PC-3 (cell line): Measurements from ENCODE around the gene RBBP8NL. TPM values are rescaled to one million over a fixed set of nuclear protein-coding genes. Genes with fewer than 3 reads are reported as not detected.

ENCODE experiments used
- ATAC-seq: fragments of 200-7000 bp; cut with Tn5 transposase; 2 replicates; pipeline ENCODE4 v1.9.1; 2020; ENCODE audit warnings: mild to moderate bottlenecking, moderate library complexity
- BruUV-seq: library from RNA; stranded (reverse); fragments of 400-500 nt; replicated peaks from 2 replicates; lab custom pipeline; 2021; lab: Mats Ljungman, UMichigan
- CTCF ChIA-PET: fragments of 300-600 bp; sonication (Branson Sonifier 250); formaldehyde crosslinking; loops from one replicate; lab custom pipeline; 2022; ENCODE audit warnings: antibody characterized with exemption; lab: Charles Lee
- POLR2A ChIA-PET: fragments of 300-600 bp; sonication (Branson Sonifier 250); formaldehyde crosslinking; loops from one replicate; lab custom pipeline; 2022; ENCODE audit warnings: antibody characterized with exemption; ENCODE audit not compliant: unreplicated experiment; lab: Charles Lee
- DNase-seq: peaks from one replicate; pipeline ENCODE4 v3.0.0-alpha.2; 2015
- H2AFZ ChIP-seq: fragments of 300-600 bp; sonication (generic); 2 replicates; pipeline ENCODE4 v1.6.0; 2016; ENCODE audit warnings: antibody characterized with exemption, low read length
- H3F3A ChIP-seq: fragments of 300-600 bp; sonication (generic); one replicate; pipeline ENCODE4 v1.6.0; 2017; ENCODE audit warnings: antibody characterized with exemption, low read length, control low read depth, mild to moderate bottlenecking; ENCODE audit not compliant: unreplicated experiment
- H3K27ac ChIP-seq: fragments of 300-600 bp; sonication (generic); 2 replicates; pipeline ENCODE4 v1.5.1; 2016; ENCODE audit warnings: mild to moderate bottlenecking, low read length
- H3K27me3 ChIP-seq: fragments of 300-600 bp; sonication (generic); 2 replicates; pipeline ENCODE4 v1.6.1; 2016; ENCODE audit warnings: low read length, mixed read lengths
- H3K36me3 ChIP-seq: fragments of 300-600 bp; sonication (generic); 2 replicates; pipeline ENCODE4 v1.6.1; 2016; ENCODE audit warnings: low read depth, mixed run types, low read length, mixed read lengths
- H3K4me1 ChIP-seq: fragments of 300-600 bp; sonication (generic); 2 replicates; pipeline ENCODE4 v1.5.1; 2016; ENCODE audit warnings: low read length; ENCODE audit not compliant: insufficient read depth
- H3K4me2 ChIP-seq: fragments of 300-600 bp; sonication (generic); 2 replicates; pipeline ENCODE4 v1.6.0; 2016; ENCODE audit warnings: low read length
- H3K4me3 ChIP-seq: fragments of 300-600 bp; sonication (generic); 2 replicates; pipeline ENCODE4 v1.5.1; 2016; ENCODE audit warnings: mild to moderate bottlenecking, low read length, mixed read lengths
- H3K79me2 ChIP-seq: fragments of 300-600 bp; sonication (generic); 2 replicates; pipeline ENCODE4 v1.6.1; 2017; ENCODE audit warnings: low read length, mixed read lengths
- H3K9ac ChIP-seq: fragments of 300-600 bp; sonication (generic); 2 replicates; pipeline ENCODE4 v1.6.0; 2016; ENCODE audit warnings: mild to moderate bottlenecking, low read length
- H3K9me2 ChIP-seq: fragments of 300-600 bp; sonication (generic); replicated peaks from 2 replicates; pipeline ENCODE4 v1.6.1; 2016; ENCODE audit warnings: mixed run types, low read length, mixed read lengths
- H3K9me3 ChIP-seq: fragments of 300-600 bp; sonication (generic); 2 replicates; pipeline ENCODE4 v1.6.1; 2016; ENCODE audit warnings: low read length, mixed read lengths
- H4K20me1 ChIP-seq: fragments of 300-600 bp; sonication (generic); 2 replicates; pipeline ENCODE4 v1.6.1; 2016; ENCODE audit warnings: low read length, mixed read lengths
- EZH2 ChIP-seq: fragments of 300-600 bp; sonication (generic); IDR thresholded peaks from one replicate; pipeline ENCODE4 v1.6.1; 2017; ENCODE audit warnings: antibody characterized with exemption, mild to moderate bottlenecking, low read length; ENCODE audit not compliant: unreplicated experiment
- EZH2phosphoT487 ChIP-seq: fragments of 300-600 bp; sonication (generic); IDR thresholded peaks from 2 replicates; pipeline ENCODE4 v1.6.1; 2018; ENCODE audit warnings: mild to moderate bottlenecking, antibody characterized with exemption, low read length, borderline replicate concordance
- intact Hi-C: fragments of 100-400 bp; cut with micrococcal nuclease; formaldehyde crosslinking; loops from 2 replicates; pipeline ENCODE4 v1.9.0; 2023
- total RNA-seq: library from RNA; depleted of rRNA; stranded (reverse); fragments of >200 nt; gene quantifications from 2 replicates; pipeline ENCODE4 v1.2.3, GENCODE V29; 2014
- TF ChIP-seq, protein P1 (sequence below): fragments of 300-600 bp; sonication (generic); conservative IDR thresholded peaks from 2 replicates; pipeline ENCODE4 v1.5.1; 2017; ENCODE audit warnings: antibody characterized with exemption, low read depth, mild to moderate bottlenecking, low read length

Gene RBBP8NL
- total RNA-seq, 1 experiment from 2014 or later, result 9.4 TPM

GRCh38 chr20:62401331-62401779, 26.0 kb downstream of the RBBP8NL start:
- TF ChIP-seq EZH2 (no peak), EZH2phosphoT487 (no peak)
- TF ChIP-seq, protein P1, sequence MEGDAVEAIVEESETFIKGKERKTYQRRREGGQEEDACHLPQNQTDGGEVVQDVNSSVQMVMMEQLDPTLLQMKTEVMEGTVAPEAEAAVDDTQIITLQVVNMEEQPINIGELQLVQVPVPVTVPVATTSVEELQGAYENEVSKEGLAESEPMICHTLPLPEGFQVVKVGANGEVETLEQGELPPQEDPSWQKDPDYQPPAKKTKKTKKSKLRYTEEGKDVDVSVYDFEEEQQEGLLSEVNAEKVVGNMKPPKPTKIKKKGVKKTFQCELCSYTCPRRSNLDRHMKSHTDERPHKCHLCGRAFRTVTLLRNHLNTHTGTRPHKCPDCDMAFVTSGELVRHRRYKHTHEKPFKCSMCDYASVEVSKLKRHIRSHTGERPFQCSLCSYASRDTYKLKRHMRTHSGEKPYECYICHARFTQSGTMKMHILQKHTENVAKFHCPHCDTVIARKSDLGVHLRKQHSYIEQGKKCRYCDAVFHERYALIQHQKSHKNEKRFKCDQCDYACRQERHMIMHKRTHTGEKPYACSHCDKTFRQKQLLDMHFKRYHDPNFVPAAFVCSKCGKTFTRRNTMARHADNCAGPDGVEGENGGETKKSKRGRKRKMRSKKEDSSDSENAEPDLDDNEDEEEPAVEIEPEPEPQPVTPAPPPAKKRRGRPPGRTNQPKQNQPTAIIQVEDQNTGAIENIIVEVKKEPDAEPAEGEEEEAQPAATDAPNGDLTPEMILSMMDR, result no peak

GRCh38 chr20:62400541-62400940, 26.8 kb downstream of the RBBP8NL start:
- Histone ChIP-seq H3K27ac (no peak overlapping the region), H3K79me2 (peaks cover 14% of the 10 kb centered on the region), H3K27me3 (no peaks in the 10 kb centered on the region), H4K20me1 (0 out of 2 replicates have a peak, but pooled peaks cover 4% of the 10 kb centered on the region), H3F3A (no peaks in the 10 kb centered on the region), H3K4me1 (peaks cover 3% of the 10 kb centered on the region; the same call in 1 of the 2 replicates), H3K4me3 (no peak overlapping the region), H3K9me3 (no peaks in the 10 kb centered on the region), H2AFZ (no peak overlapping the region), H3K4me2 (no peak overlapping the region), H3K9me2 (no peaks in the 10 kb centered on the region), H3K36me3 (peaks cover 3% of the 10 kb centered on the region; the same call in 1 of the 2 replicates), H3K9ac (no peak overlapping the region)
- BruUV-seq, result no TSS peak
- CTCF ChIA-PET, result interaction anchor here (0.6 kb wide), 1 partner anchor 25 kb away, joined by 3 read pairs; no protein-coding TSS in a partner anchor
- POLR2A ChIA-PET, result interaction anchor here (0.6 kb wide), 1 partner anchor 83 kb away, joined by 3 read pairs; no protein-coding TSS in a partner anchor
- TF ChIP-seq EZH2phosphoT487, result no peak
- TF ChIP-seq EZH2, result no peak
- TF ChIP-seq, protein P1, result no peak
- no peak for DNase-seq
- intact Hi-C loops, result no loop called here
- no peak for ATAC-seq

More at GRCh38 chr20:62401331-62401779, 26.0 kb downstream of the RBBP8NL start:
- intact Hi-C loops, result no loop called here
- Histone ChIP-seq H3K27me3 (no peaks in the 10 kb centered on the region), H3K9ac (no peak overlapping the region), H3K4me3 (no peak overlapping the region), H3K9me3 (no peaks in the 10 kb centered on the region), H3K27ac (no peak overlapping the region), H4K20me1 (0 out of 2 replicates have a peak, but pooled peaks cover 7% of the 10 kb centered on the region), H3K9me2 (no peaks in the 10 kb centered on the region), H3K4me1 (peaks cover 11% of the 10 kb centered on the region), H2AFZ (no peak overlapping the region), H3K79me2 (peaks cover 23% of the 10 kb centered on the region), H3K4me2 (no peak overlapping the region), H3K36me3 (peaks cover 3% of the 10 kb centered on the region; the same call in 1 of the 2 replicates), H3F3A (no peaks in the 10 kb centered on the region)
- ChIA-PET POLR2A (no interaction called here), CTCF (no interaction called here)
- no TSS peak for BruUV-seq
- no peak for ATAC-seq
- DNase-seq, result no peak

DNA sequence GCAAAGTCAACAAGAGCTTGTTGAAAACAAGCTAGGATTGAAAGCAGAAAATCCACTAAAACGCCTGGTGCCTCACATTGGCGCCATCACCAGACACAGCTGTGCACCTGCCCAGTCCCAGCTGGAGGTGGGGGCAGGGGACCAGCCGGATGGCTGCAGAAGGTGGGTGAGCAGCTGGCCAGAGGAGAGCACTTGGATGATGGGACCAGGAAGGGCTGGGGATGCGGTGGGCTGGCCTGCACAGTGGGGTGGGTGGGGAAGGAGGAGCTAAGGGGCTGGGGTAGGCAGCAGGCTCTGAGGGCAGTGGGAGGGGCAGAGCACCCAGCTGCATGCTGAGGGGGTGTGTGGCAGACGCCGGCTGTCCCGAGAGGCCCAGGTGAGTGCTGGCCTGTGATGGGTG, 27.3 kb downstream of the RBBP8NL start:
- POLR2A ChIA-PET, result interaction anchor here (0.6 kb wide), 1 partner anchor 83 kb away, joined by 3 read pairs; no protein-coding TSS in a partner anchor
- no peak overlapping the region for H3K4me2 ChIP-seq
- H3K27me3 ChIP-seq, result no peaks in the 10 kb centered on the region
- H3K27ac ChIP-seq, result no peak overlapping the region
- no peak overlapping the region for H3K4me3 ChIP-seq
- TF ChIP-seq, protein P1, result no peak
- TF ChIP-seq EZH2phosphoT487 (no peak), EZH2 (no peak)
- H3K36me3 ChIP-seq, result peaks cover 3% of the 10 kb centered on the region; the same call in 1 of the 2 replicates
- H3K4me1 ChIP-seq, result no peaks in the 10 kb centered on the region
- CTCF ChIA-PET, result no interaction called here
- no TSS peak for BruUV-seq
- no peaks in the 10 kb centered on the region for H3F3A ChIP-seq
- H3K79me2 ChIP-seq, result peaks cover 9% of the 10 kb centered on the region; the same call in 1 of the 2 replicates
- no peak for ATAC-seq
- H3K9me3 ChIP-seq, result no peaks in the 10 kb centered on the region
- H2AFZ ChIP-seq, result no peak overlapping the region
- no peaks in the 10 kb centered on the region for H4K20me1 ChIP-seq
- H3K9me2 ChIP-seq, result no peaks in the 10 kb centered on the region
- DNase-seq, result no peak
- intact Hi-C loops, result no loop called here
- no peak overlapping the region for H3K9ac ChIP-seq
